GM12872 (cell line): ENCODE data around the gene RNGTT.

Experiments
- TF ChIP-seq, protein P1 (sequence below): IDR thresholded peaks from 3 replicates; pipeline ENCODE4 v1.5.1; 2011; ENCODE audit warnings: low read depth, mild to moderate bottlenecking, low read length, moderate library complexity; ENCODE audit not compliant: insufficient read depth

The RNGTT gene

DNA sequence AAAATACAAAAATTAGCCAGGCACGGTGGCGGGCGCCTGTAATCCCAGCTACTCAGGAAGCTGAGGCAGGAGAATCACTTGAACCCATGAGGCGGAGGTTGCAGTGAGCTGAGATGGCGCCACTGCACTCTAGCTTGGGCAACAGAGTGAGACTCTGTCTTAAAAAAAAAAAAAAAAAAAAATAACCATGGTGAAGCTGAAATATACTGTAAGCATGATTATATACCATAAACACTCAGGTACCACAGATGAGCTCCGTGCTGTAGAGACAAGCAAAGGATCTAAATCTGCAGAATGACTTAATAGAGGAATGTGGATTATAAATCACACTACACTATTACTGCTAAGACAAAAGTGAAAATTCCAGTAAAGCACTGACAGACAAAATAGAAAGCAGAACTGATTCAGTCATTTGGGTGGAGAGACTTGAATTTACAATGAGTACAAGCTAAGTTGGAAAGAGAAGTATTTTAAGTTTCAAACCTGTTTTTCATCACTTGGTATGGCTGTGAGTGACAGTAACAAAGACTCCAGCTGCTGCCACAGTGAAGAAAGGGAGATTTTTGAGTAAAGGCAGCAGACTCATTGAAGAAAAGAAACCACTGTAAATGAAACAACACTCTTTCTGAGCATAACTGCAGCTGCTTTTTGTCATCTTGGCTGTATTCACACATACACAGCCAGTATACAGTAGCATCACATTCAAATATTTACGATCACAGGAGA lies 322.1 kb downstream of the RNGTT start:
- TF ChIP-seq, protein P1, sequence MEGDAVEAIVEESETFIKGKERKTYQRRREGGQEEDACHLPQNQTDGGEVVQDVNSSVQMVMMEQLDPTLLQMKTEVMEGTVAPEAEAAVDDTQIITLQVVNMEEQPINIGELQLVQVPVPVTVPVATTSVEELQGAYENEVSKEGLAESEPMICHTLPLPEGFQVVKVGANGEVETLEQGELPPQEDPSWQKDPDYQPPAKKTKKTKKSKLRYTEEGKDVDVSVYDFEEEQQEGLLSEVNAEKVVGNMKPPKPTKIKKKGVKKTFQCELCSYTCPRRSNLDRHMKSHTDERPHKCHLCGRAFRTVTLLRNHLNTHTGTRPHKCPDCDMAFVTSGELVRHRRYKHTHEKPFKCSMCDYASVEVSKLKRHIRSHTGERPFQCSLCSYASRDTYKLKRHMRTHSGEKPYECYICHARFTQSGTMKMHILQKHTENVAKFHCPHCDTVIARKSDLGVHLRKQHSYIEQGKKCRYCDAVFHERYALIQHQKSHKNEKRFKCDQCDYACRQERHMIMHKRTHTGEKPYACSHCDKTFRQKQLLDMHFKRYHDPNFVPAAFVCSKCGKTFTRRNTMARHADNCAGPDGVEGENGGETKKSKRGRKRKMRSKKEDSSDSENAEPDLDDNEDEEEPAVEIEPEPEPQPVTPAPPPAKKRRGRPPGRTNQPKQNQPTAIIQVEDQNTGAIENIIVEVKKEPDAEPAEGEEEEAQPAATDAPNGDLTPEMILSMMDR = no peak

DNA sequence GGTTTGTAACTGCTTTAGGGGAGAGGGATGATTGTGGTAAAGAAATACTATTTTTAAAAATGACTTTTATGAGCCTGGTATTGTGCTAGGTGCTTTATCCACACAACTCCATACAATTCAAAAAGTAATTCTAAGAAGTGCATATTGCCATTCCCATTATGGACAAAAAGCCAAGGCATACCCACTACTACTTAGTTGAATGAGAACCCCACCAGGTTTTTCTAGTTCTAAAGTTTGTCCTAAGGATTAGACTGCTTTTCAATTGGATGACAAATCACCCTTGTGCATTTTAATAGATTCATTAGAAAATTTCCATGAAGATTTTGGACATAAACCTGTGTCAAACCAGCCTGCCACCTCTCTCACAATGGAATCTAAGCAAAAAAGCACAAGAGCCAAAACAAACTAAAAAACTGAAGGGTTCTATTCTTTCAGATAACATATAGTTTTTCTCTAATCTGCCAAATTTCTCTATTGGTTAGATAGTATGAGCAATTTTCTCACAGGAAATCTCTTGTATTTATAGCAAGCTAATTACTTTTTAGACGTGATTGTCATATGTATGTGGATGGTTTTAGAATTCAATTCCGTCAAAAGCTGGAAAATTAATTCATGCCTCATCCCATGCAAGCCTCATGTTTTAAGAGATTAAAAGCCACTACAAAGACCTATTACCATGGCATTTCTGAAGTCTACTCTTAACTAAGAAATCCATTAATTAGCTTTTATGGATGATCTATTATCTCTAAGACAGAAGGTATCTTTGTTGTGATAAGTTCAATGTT lies 325.5 kb downstream of the RNGTT start:
- TF ChIP-seq, protein P1 = no peak

DNA sequence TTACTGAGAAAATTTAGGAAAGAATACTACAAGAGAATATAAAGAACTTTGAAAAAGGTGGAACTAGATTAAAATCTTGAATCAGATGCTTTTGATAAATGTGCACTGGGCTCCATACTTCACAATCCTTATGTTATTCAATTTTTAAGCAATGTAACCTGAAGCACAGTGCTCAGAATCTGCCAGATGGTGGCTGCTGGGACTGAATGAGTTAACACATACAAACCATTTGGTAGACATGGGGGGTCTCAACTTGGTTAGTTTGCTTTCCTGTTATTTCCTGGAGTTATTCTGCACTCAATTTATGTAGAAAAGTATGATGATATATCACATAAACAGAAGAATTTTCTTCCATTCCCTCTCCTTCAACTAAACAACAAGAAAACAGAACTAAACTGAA lies 326.5 kb downstream of the RNGTT start:
- TF ChIP-seq, protein P1 = no peak

DNA sequence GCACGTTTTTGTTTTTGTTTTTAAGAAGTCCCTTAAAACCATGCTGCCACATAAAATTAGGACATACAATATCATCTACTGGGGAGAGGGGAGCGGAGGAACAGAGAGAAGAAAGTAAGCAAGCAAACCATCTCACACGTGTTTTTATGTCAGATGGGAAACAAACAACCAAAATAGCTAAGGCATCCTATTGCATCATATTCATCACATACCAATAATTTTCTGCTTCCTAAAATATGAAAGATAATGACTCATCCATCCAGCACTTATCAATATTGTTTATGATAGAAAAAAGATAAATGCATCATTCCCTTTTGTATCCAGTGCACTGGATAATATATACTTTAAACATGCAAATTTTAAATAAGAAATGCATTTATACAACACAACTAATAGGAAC lies 329.6 kb downstream of the RNGTT start:
- TF ChIP-seq, protein P1 = no peak

DNA sequence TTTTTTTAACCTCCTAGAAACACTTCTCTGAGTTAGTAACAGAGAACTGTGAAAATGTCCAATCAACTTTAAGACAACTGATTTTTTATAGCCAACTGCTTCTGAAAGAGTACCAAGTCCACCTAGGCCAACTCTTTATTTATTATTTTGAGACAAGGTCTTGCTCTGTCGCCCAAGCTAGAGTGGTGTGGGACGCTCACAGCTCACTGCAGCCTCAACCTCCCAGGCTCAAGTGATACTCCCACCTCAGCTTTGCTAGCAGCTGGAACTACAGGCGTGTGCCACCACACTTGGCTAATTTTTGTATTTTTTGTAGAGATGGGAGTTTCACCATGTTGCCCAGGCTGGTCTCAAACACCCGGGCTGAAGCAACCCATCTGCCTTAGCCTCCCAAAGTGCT lies 331.6 kb downstream of the RNGTT start:
- TF ChIP-seq, protein P1 = no peak

DNA sequence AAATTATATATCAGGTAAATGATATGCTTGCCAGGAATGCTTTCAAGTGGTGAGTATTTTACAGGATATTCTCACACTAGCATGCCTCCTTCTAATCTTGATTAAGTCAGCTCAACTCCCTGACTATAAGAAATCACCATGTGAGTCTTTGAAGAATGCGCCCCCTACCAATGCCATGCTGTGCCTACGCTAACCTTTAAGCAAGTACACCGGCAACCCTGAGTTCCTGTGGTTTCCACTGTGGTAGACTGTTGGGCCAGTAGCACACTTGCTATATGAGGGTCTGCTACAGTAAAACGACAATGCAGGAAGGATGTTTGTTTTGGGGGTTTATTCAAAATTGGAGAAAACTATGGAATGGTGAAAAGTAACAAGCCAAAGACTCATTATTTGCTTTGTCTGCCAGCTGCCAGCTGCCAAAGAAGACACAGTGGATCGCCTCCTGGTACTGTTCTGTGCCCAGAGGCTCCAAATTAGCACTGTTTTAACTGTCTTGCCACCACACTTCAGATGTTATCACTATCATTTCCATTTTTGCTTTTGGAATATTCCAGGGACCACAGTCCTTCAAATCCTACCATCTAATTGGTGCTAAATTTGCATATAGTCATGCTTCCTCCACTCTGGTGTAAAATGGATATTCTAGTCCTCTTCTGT lies 333.5 kb downstream of the RNGTT start:
- TF ChIP-seq, protein P1 = peak; percentile 58

DNA sequence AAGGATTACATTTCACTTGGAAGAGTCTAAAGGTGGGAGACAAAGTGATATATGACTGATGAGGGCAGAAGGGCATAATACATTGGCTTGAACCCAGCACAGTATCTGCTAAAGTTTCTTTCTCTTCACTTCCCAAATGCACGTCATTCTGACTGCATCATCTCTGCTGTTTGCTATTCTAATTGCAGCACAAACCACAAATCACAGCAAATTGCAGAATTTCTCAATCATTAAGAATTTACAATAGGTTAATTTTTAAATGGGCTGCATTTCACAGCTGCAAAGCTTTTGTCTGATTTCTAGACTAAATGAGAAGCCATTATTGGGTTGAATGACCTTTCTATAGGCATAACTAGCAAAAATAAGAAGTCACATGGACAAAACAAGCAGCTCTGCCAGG lies 337.0 kb downstream of the RNGTT start:
- TF ChIP-seq, protein P1 = no peak
